Caco-2 (cell line): ENCODE results near the gene INO80D. TPM values are rescaled to one million over a fixed set of nuclear protein-coding genes. Genes with fewer than 3 reads are reported as not detected.

Experiments used
- BruUV-seq: library from RNA; stranded (reverse); fragments of 400-500 nt; replicated peaks from 2 replicates; lab custom pipeline; 2021; lab: Mats Ljungman, UMichigan
- CTCF ChIA-PET: fragments of 300-600 bp; sonication (Branson Sonifier 250); formaldehyde crosslinking; loops from one replicate; lab custom pipeline; 2022; ENCODE audit warnings: antibody characterized with exemption; lab: Charles Lee
- POLR2A ChIA-PET: fragments of 300-600 bp; sonication (Branson Sonifier 250); formaldehyde crosslinking; loops from one replicate; lab custom pipeline; 2022; ENCODE audit warnings: antibody characterized with exemption; lab: Charles Lee
- DNase-seq, 2 experiments: peaks; one replicate each; pipeline versions ENCODE4 v3.0.0 to v3.0.0-alpha.2; 2020 to 2022
- H3K27me3 ChIP-seq: replicated peaks from 2 replicates; pipeline ENCODE4 v1.6.0; 2011; ENCODE audit warnings: low read length; ENCODE audit not compliant: control insufficient read depth, insufficient read depth
- H3K36me3 ChIP-seq: 2 replicates; pipeline ENCODE4 v1.5.1; 2011; ENCODE audit warnings: low read length; ENCODE audit not compliant: control insufficient read depth, insufficient read depth
- H3K4me1 ChIP-seq: fragments of 250-450 bp; sonication (Bioruptor Pico); 2 replicates; pipeline ENCODE4 v1.5.1; 2020; ENCODE audit warnings: mild to moderate bottlenecking
- H3K4me3 ChIP-seq: 2 replicates; pipeline ENCODE4 v1.5.1; 2011; ENCODE audit warnings: low read depth, mild to moderate bottlenecking, control low read depth, low read length
- H3K9me3 ChIP-seq: fragments of 250-450 bp; sonication (Bioruptor Pico); 2 replicates; pipeline ENCODE4 v1.5.1; 2020; ENCODE audit warnings: mild to moderate bottlenecking, moderate library complexity
- H3K27ac Mint-ChIP-seq: one replicate; pipeline ENCODE4 v1.8.0; 2022; ENCODE audit warnings: mixed read lengths; ENCODE audit not compliant: unreplicated experiment
- H3K27me3 Mint-ChIP-seq: one replicate; pipeline ENCODE4 v1.8.0; 2022; ENCODE audit warnings: mixed read lengths; ENCODE audit not compliant: insufficient read depth, unreplicated experiment
- H3K36me3 Mint-ChIP-seq: one replicate; pipeline ENCODE4 v1.8.0; 2022; ENCODE audit warnings: mild to moderate bottlenecking, mixed read lengths; ENCODE audit not compliant: insufficient read depth, unreplicated experiment
- H3K4me1 Mint-ChIP-seq: one replicate; pipeline ENCODE4 v1.8.0; 2022; ENCODE audit warnings: low read depth, mixed read lengths; ENCODE audit not compliant: unreplicated experiment
- H3K4me3 Mint-ChIP-seq: one replicate; pipeline ENCODE4 v1.8.0; 2022; ENCODE audit warnings: mild to moderate bottlenecking, moderate library complexity, mixed read lengths; ENCODE audit not compliant: unreplicated experiment
- H3K9me3 Mint-ChIP-seq: one replicate; pipeline ENCODE4 v1.8.0; 2022; ENCODE audit warnings: mixed read lengths; ENCODE audit not compliant: unreplicated experiment
- CTCF ChIP-seq, 2 experiments: fragments of 200-600 bp in 1 of 2; IDR thresholded peaks; 1 replicate in 1 of 2; 2 replicates in 1 of 2; pipeline versions ENCODE4 v1.5.1 to v1.8.0; 2011 to 2022; ENCODE audit warnings: antibody characterized with exemption in 1 of 2, control low read depth in 1 of 2, inconsistent platforms in 1 of 2, low read depth in 1 of 2, low read length in 1 of 2, mild to moderate bottlenecking in 1 of 2, moderate library complexity in 1 of 2; ENCODE audit not compliant: insufficient read depth in 1 of 2, severe bottlenecking in 1 of 2, unreplicated experiment in 1 of 2
- intact Hi-C: fragments of 100-400 bp; cut with micrococcal nuclease; formaldehyde crosslinking; loops from one replicate; pipeline ENCODE4 v1.10.0; 2022; ENCODE audit not compliant: unreplicated experiment
- total RNA-seq: library from RNA; stranded (reverse); gene quantifications from 2 replicates; pipeline ENCODE4 v1.2.3, GENCODE V29; 2022

The INO80D gene
- total RNA-seq, 1 experiment from 2014 or later = 19.8 TPM

- intact Hi-C loops = no loop called here
- Mint-ChIP-seq H3K27me3 (no peaks in the 10 kb centered on the region), H3K36me3 (no peaks in the 10 kb centered on the region), H3K4me3 (no peak overlapping the region), H3K4me1 (peaks cover 15% of the 10 kb centered on the region), H3K9me3 (no peaks in the 10 kb centered on the region), H3K27ac (no peak overlapping the region)
- no peaks in the 10 kb centered on the region for H3K9me3 ChIP-seq
- TF ChIP-seq CTCF (IDR thresholded peaks at IDR 0.05; ENCODE audit: insufficient read depth in 1 of 2, low read depth in 1 of 2, low read length in 1 of 2, severe bottlenecking in 1 of 2, unreplicated experiment in 1 of 2) = no peak
- POLR2A ChIA-PET = interaction anchor here (1.3 kb wide), 1 partner anchor 10 kb away, joined by 4 read pairs; no protein-coding TSS in a partner anchor
- no peak for DNase-seq
- H3K4me3 ChIP-seq = no peak overlapping the region
- H3K27me3 ChIP-seq = no peaks in the 10 kb centered on the region
- BruUV-seq = no TSS peak
- peaks cover 21% of the 10 kb centered on the region for H3K4me1 ChIP-seq
- CTCF ChIA-PET = interaction anchor here (0.6 kb wide), 2 partner anchors 16 to 112 kb away, joined by 3 read pairs; no protein-coding TSS in a partner anchor
- no peaks in the 10 kb centered on the region for H3K36me3 ChIP-seq
Measured at GRCh38 chr2:206095536-206096332, 9.8 kb upstream of the INO80D start.

- no peaks in the 10 kb centered on the region for H3K36me3 ChIP-seq
- Mint-ChIP-seq H3K9me3 (no peaks in the 10 kb centered on the region), H3K36me3 (no peaks in the 10 kb centered on the region), H3K4me3 (no peak overlapping the region), H3K4me1 (peaks cover 13% of the 10 kb centered on the region), H3K27ac (no peak overlapping the region), H3K27me3 (no peaks in the 10 kb centered on the region)
- no peak for DNase-seq
- H3K4me3 ChIP-seq = no peak overlapping the region
- no TSS peak for BruUV-seq
- no peak for TF ChIP-seq CTCF (IDR thresholded peaks at IDR 0.05; ENCODE audit: insufficient read depth in 1 of 2, low read depth in 1 of 2, low read length in 1 of 2, severe bottlenecking in 1 of 2, unreplicated experiment in 1 of 2)
- H3K4me1 ChIP-seq = peaks cover 16% of the 10 kb centered on the region
- H3K9me3 ChIP-seq = no peaks in the 10 kb centered on the region
- intact Hi-C loops = no loop called here
- POLR2A ChIA-PET = no interaction called here
- CTCF ChIA-PET = no interaction called here
- H3K27me3 ChIP-seq = no peaks in the 10 kb centered on the region
Measured at GRCh38 chr2:206092297-206092696, 6.3 kb upstream of the INO80D start.

GRCh38 chr2:206088248-206088647, 2.3 kb upstream of the INO80D start:
- no peak overlapping the region for H3K4me3 Mint-ChIP-seq
- intact Hi-C loops = no loop called here
- CTCF ChIA-PET = interaction anchor here (0.7 kb wide), 1 partner anchor 60 kb away, joined by 8 read pairs; no protein-coding TSS in a partner anchor
- no peak overlapping the region for H3K27ac Mint-ChIP-seq
- no TSS peak for BruUV-seq
- TF ChIP-seq CTCF (IDR thresholded peaks at IDR 0.05; ENCODE audit: insufficient read depth in 1 of 2, low read depth in 1 of 2, low read length in 1 of 2, severe bottlenecking in 1 of 2, unreplicated experiment in 1 of 2) = no peak
- H3K27me3 ChIP-seq = no peaks in the 10 kb centered on the region
- POLR2A ChIA-PET = no interaction called here
- peaks cover 18% of the 10 kb centered on the region for H3K4me1 Mint-ChIP-seq
- H3K9me3 ChIP-seq = no peaks in the 10 kb centered on the region
- no peak overlapping the region for H3K4me3 ChIP-seq
- no peak for DNase-seq
- no peaks in the 10 kb centered on the region for H3K27me3 Mint-ChIP-seq
- peaks cover 7% of the 10 kb centered on the region for H3K36me3 Mint-ChIP-seq
- no peaks in the 10 kb centered on the region for H3K9me3 Mint-ChIP-seq
- H3K36me3 ChIP-seq = no peaks in the 10 kb centered on the region
- no peaks in the 10 kb centered on the region for H3K4me1 ChIP-seq
